Stimulated activated CD4-positive, alpha-beta T cell treated with anti-CD3 and anti-CD28 coated beads, Interleukin-1b, Interleukin-23, amount 100 ng/mL, for 1 hour (primary cell): Measurements from ENCODE around the gene YOD1.

Experiments used
- DNase-seq, 2 donors: peaks; one replicate each; pipeline ENCODE4 v3.0.0-alpha.2; 2020; ENCODE audit warnings: low read depth in 2 of 2

The YOD1 gene

GRCh38 chr1:207027206-207027777, 23.7 kb downstream of the YOD1 start:
- no peak for DNase-seq

- DNase-seq: no peak
Observed at GRCh38 chr1:207026104-207026534, 24.9 kb downstream of the YOD1 start.

GRCh38 chr1:207025146-207025880, 25.7 kb downstream of the YOD1 start:
- no peak for DNase-seq

- DNase-seq: no peak
Observed at GRCh38 chr1:207024202-207025145, 26.5 kb downstream of the YOD1 start.

- no peak for DNase-seq
Observed at GRCh38 chr1:207022996-207023679, 27.9 kb downstream of the YOD1 start.

GRCh38 chr1:207021876-207022596, 29.0 kb downstream of the YOD1 start:
- no peak for DNase-seq

GRCh38 chr1:207021139-207021861, 29.7 kb downstream of the YOD1 start:
- DNase-seq: no peak

GRCh38 chr1:207020709-207021107, 30.3 kb downstream of the YOD1 start:
- DNase-seq: no peak

GRCh38 chr1:207020065-207020708, 30.8 kb downstream of the YOD1 start:
- no peak for DNase-seq

- no peak for DNase-seq
Observed at GRCh38 chr1:207019661-207020060, 31.3 kb downstream of the YOD1 start.

GRCh38 chr1:207019161-207019560, 31.8 kb downstream of the YOD1 start:
- no peak for DNase-seq

GRCh38 chr1:207018707-207019106, 32.3 kb downstream of the YOD1 start:
- DNase-seq: no peak

- DNase-seq: no peak
Observed at GRCh38 chr1:207017615-207018559, 33.1 kb downstream of the YOD1 start.

GRCh38 chr1:207015791-207016190, 35.2 kb downstream of the YOD1 start:
- DNase-seq: no peak

GRCh38 chr1:207014728-207015127, 36.3 kb downstream of the YOD1 start:
- DNase-seq: no peak

GRCh38 chr1:207013321-207014085, 37.5 kb downstream of the YOD1 start:
- no peak for DNase-seq

GRCh38 chr1:207010726-207011125, 40.3 kb downstream of the YOD1 start:
- DNase-seq: no peak

GRCh38 chr1:207009945-207010344, 41.1 kb downstream of the YOD1 start:
- DNase-seq: no peak
